NAMALWA (cell line): Measurements from ENCODE around the gene ZNF823.
A peak's percentile ranks its signal among the peaks of the same experiment; 100 is the strongest.
"Not testable (repeated sequence)": the region's sequence is repeated elsewhere in the genome, so short reads cannot be mapped to it uniquely, and the experiment has no call there.

ENCODE experiments used
- DNase-seq: peaks from one replicate; pipeline ENCODE4 v3.0.0-alpha.2; 2015; ENCODE audit warnings: low spot score

The ZNF823 gene

GRCh38 chr19:11738746-11739620, at the start of gene ZNF823:
Gene ZNF823 (minus strand): TSS chr19:11738946. CDS start chr19:11738819, 127 bp downstream.
- peak; percentile 99 for DNase-seq

GRCh38 chr19:11787536-11787935, 48.8 kb upstream of the ZNF823 start:
- DNase-seq: no peak

- DNase-seq: no peak
Measured at GRCh38 chr19:11784356-11784755, 45.6 kb upstream of the ZNF823 start.

GRCh38 chr19:11783767-11784166, 45.0 kb upstream of the ZNF823 start:
- DNase-seq: no peak

- no peak for DNase-seq
Measured at GRCh38 chr19:11781295-11782057, 42.7 kb upstream of the ZNF823 start.

GRCh38 chr19:11780431-11781020, 41.8 kb upstream of the ZNF823 start:
- no peak for DNase-seq

- DNase-seq: not testable (repeated sequence)
Measured at GRCh38 chr19:11776669-11777068, 37.9 kb upstream of the ZNF823 start.

GRCh38 chr19:11771520-11771919, 32.8 kb upstream of the ZNF823 start:
- peak; percentile 17 for DNase-seq

- DNase-seq: no peak
Measured at GRCh38 chr19:11769995-11770394, 31.2 kb upstream of the ZNF823 start.

GRCh38 chr19:11767633-11768133, 28.9 kb upstream of the ZNF823 start:
- peak; percentile 25 for DNase-seq

GRCh38 chr19:11766597-11767591, 28.1 kb upstream of the ZNF823 start, which contains the start of gene ZNF441:
Gene ZNF441 (plus strand): TSS chr19:11767000. CDS start chr19:11767194, 194 bp downstream.
- DNase-seq: peak; percentile 96

GRCh38 chr19:11763611-11764010, 24.9 kb upstream of the ZNF823 start:
- no peak for DNase-seq

- DNase-seq: no peak
Measured at GRCh38 chr19:11763117-11763516, 24.4 kb upstream of the ZNF823 start.

- DNase-seq: no peak
Measured at GRCh38 chr19:11759805-11760204, 21.1 kb upstream of the ZNF823 start.

GRCh38 chr19:11756965-11757364, 18.2 kb upstream of the ZNF823 start:
- DNase-seq: no peak

- DNase-seq: no peak
Measured at GRCh38 chr19:11754663-11755062, 15.9 kb upstream of the ZNF823 start.

GRCh38 chr19:11752244-11752736, 13.5 kb upstream of the ZNF823 start:
- no peak for DNase-seq

- no peak for DNase-seq
Measured at GRCh38 chr19:11749751-11750150, 11.0 kb upstream of the ZNF823 start.

GRCh38 chr19:11747277-11747676, 8.5 kb upstream of the ZNF823 start:
- no peak for DNase-seq

GRCh38 chr19:11745869-11746268, 7.1 kb upstream of the ZNF823 start:
- DNase-seq: no peak
